Jurkat, Clone E6-1 (cell line): ENCODE measurements around the gene STEAP3.

Experiments
- DNase-seq: peaks from one replicate; pipeline ENCODE4 v3.0.0-alpha.2; 2011; ENCODE audit warnings: low read depth, low spot score
- H3K4me3 ChIP-seq: 2 replicates; pipeline ENCODE4 v1.5.1; 2011; ENCODE audit warnings: mild to moderate bottlenecking, low read length, control low read depth, moderate library complexity

STEAP3 gene

DNA sequence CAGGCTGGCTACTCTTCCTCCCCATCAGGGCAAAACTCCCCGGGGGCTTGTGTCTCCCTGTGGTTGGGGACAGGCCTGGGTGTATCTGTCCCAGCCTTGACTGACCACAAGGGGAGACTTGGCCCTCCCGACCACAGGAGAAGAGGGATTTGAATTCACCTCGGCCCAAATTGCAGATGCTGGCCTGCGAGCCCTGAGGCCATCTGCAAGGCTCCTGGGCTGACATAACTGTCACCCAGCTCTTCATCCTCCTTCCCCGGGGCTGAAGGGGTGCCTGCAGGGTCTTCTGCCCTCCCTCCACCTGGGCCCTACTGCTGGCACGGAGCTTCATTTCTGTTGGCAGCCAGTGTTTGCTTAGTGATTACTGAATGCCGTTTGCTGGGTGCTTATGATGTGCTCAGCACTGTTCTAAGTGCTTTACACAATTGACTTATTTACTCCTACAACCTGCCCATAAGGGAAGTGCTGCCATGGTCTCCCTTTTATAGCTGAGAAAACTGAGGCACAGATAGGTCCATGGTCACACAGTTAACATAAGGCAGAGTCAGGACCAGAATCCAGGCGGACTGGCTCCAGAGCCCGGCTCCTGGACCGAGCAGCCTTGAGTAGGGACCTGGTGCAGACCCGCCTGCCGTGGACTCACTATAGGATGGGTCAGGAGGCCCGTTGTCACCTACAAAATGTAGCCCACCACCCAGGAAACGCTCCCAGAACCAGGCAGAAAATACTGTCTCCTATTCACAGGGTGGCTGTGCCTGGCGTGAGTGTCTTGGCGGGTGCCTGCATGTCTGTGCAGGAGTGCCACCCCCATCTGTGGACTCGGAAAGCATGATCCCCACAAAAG, 18.9 kb downstream of the STEAP3 start:
- no peak overlapping the region for H3K4me3 ChIP-seq
- no peak for DNase-seq

- no peak for DNase-seq
- no peak overlapping the region for H3K4me3 ChIP-seq
Observed at GRCh38 chr2:119243621-119244020, 20.0 kb downstream of the STEAP3 start.

DNA sequence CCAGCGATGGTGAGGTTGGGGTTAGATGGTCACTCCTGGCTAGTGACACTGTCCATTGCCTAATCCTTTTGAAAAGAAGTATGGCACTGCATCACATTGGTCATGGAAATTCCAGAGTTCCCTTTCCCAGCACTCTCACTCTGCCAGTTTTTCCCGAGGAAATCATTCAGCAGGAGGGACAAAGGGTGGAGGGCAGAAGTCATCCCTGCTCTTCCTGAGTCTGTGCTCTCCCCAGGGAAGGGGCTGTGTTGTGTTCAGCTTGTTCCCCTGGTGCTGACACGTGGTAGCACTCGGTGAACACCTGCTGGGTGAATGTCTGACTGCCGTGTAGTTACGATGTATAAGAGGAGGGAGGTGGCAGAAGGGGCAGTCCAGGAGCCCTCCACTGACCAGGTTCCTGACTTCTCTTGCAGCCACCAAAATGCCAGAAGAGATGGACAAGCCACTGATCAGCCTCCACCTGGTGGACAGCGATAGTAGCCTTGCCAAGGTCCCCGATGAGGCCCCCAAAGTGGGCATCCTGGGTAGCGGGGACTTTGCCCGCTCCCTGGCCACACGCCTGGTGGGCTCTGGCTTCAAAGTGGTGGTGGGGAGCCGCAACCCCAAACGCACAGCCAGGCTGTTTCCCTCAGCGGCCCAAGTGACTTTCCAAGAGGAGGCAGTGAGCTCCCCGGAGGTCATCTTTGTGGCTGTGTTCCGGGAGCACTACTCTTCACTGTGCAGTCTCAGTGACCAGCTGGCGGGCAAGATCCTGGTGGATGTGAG, 21.6 kb downstream of the STEAP3 start:
- DNase-seq, result no peak

DNA sequence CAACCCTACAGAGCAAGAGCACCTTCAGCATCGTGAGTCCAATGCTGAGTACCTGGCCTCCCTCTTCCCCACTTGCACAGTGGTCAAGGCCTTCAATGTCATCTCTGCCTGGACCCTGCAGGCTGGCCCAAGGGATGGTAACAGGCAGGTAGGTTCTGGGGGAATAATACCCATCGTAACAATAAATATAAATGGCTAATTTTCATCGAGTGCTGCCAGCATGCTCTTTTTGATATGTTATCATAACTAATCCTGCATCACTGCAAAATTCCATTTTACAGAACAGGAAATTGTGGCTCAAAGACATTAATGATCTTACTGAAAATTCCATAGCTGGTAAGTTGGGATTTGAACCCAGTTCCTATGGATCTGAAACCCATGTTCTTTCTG, 22.2 kb downstream of the STEAP3 start:
- no peak overlapping the region for H3K4me3 ChIP-seq
- no peak for DNase-seq

More for the DNA sequence above, 21.6 kb downstream of the STEAP3 start:
- no peak overlapping the region for H3K4me3 ChIP-seq

DNA sequence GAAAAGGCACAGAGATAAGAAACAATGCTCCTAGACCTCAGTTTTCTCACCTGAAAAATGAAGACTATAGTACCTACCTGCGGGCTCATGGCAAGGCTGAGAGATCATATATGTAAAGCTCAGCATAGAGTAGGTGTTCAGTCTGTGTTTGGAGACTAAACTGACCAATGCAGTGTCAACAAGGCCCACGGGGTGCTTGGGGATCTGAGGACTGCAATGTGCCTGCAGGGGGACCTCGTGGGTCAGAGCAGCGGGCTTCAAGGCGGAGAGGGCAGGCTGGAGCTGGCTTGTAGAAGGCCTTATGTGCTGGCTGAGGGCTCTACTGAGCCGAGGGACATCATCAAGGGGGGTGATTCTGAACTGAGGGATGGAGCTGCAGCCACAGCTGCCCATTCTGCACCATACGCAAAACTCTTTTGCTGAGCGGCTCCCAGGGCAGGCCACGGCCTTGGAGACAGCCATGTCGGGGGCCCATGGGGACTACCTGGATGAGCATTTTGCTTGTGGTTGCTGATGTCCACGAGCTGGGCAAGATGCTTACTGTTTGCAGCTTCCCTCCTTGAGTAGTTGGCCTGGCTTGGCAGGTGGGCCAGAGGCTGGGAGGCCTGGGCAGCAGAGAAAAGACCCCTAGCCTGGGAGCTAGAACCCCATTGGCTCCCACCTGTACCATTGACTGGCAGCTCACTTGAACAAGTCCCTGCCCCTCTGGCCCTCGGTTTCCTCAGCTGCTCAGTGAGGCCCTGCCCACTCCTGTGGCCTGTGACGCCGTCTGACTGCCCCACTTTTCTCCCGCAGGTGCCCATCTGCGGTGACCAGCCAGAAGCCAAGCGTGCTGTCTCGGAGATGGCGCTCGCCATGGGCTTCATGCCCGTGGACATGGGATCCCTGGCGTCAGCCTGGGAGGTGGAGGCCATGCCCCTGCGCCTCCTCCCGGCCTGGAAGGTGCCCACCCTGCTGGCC, 23.5 kb downstream of the STEAP3 start:
- H3K4me3 ChIP-seq, result no peak overlapping the region
- no peak for DNase-seq

DNA sequence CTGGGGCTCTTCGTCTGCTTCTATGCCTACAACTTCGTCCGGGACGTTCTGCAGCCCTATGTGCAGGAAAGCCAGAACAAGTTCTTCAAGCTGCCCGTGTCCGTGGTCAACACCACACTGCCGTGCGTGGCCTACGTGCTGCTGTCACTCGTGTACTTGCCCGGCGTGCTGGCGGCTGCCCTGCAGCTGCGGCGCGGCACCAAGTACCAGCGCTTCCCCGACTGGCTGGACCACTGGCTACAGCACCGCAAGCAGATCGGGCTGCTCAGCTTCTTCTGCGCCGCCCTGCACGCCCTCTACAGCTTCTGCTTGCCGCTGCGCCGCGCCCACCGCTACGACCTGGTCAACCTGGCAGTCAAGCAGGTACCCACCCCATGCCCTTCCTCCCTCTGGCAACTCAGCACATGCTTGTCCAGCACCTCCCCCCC, 24.2 kb downstream of the STEAP3 start:
- no peak overlapping the region for H3K4me3 ChIP-seq
- DNase-seq, result no peak

DNA sequence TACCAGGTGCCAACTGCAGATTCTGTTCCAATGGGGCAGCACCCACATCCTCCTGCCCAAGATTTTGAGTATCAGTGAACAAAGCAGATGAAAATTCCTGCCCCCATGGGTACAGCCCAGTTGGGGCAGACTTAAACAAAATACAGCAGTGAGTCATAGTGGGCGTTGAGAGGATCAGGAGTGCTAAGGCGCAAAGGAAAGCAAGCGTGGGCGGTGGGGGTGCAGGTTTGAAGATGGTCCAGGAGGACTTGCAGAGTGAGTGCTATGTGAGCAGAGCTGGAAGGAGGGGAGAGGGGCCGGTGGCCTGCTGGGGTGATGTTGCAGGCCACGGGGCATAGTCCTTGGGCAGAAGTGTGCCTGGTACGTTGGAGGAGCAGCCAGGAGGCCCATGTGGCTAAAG, 24.7 kb downstream of the STEAP3 start:
- H3K4me3 ChIP-seq, result no peak overlapping the region
- DNase-seq, result no peak

DNA sequence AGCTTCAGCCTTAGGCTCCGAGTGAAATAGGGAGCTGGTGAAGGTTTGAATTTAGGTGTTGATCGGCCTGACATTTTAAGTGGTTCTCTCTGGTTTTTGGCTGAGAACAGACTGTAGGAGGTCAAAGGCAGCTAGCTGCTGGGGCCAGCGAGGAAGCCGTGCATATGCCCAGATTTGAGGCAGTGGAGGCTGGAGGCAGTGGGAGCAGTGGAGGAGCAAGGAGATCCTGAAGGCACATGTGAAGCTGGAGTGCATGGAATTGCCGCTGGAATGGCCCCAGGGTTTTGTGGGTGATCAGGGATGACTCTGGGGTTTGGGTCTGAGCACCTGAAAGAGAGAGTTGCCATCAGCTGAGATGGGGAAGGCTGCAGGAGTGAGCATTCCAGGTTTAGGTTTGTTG, 25.1 kb downstream of the STEAP3 start:
- DNase-seq, result no peak
- H3K4me3 ChIP-seq, result no peak overlapping the region

- H3K4me3 ChIP-seq, result no peak overlapping the region
- no peak for DNase-seq
Observed at GRCh38 chr2:119249311-119249710, 25.7 kb downstream of the STEAP3 start.

DNA sequence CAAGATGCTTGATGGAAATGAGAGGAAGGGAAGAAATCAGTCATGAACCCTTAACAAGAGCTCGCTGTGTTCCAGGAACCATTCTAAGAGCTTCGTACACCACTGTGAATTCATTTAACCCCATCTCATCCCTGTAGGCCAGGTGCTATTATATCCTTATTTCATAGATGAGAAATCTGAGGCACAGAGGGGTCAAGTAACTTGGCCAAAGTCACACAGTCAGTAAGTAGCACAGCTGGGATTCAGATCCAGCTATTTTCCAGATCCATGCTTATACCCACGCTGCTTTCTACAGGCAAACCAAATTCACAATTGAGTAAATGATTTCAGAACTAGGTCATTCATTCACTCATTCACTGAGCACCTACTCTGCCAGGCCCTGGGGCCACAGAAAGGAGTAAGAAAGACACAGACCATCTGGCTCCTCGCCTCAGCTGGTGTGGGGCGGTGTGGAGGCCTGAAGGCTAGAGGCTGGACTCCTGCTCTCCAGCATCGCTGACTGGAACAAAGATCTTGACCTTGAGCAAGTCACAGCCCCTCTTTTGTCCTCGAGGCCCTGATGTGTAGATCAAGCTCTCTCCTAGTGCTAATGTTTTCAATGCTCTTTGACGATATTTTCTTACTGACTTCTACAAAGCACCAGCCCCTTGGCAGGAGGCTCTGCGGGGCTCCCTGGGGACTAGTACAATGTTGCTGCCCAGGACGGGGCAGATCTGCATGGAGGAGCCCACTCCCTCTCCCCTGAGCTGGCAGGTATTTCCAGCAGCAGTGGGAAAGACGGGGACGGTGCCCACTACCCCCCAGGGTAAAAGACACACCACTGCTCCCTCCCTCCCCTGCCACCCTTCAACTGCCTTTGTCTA, 26.5 kb downstream of the STEAP3 start:
- no peak overlapping the region for H3K4me3 ChIP-seq
- DNase-seq, result no peak

DNA sequence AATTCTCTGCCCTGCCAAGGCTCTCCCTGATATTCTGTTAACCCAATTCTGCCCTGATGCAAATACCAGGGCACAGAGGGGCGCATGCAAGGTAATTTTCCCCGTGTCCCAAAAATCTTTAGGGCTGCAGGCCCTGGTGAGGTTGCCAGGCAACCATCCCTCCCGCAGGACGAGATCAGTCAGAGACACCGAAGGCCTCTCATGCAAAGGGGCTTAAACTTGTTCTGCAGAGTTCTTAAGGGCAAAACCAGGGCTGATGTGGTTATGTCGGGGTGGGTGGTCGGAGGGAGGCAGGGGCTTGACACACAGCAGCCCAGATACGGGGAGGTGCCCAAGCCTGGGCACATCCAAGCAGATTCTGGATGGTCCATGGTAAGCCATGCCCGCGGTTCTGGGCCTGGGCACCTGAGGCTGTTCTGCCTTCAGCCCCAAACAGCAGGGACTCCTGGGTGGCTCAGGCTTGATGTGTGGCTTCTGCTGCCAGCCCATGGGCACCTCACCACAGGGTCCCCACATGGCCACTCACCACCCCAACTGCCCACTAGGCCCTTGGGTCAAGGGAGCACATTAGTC, 27.2 kb downstream of the STEAP3 start:
- H3K4me3 ChIP-seq, result no peak overlapping the region
- no peak for DNase-seq

DNA sequence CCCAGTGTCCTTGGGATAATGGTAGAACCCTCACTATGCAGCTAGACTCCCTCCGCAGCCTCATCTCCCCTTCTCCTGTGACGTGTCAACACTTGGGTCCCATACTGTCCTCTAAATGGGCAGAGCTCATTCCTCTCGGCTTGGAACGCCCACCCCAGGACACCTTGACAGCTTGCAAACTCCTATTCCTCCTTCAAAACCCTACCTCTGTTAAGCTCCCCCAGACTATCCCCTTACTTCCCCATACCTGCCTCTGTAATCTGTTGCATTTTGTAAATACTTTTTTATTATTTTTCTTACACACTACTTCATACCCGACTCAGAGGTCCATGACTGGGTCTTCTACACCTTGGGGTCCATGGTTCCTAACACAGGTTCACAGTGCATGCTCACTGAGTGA, 28.0 kb downstream of the STEAP3 start:
- no peak for DNase-seq
- H3K4me3 ChIP-seq, result no peak overlapping the region

DNA sequence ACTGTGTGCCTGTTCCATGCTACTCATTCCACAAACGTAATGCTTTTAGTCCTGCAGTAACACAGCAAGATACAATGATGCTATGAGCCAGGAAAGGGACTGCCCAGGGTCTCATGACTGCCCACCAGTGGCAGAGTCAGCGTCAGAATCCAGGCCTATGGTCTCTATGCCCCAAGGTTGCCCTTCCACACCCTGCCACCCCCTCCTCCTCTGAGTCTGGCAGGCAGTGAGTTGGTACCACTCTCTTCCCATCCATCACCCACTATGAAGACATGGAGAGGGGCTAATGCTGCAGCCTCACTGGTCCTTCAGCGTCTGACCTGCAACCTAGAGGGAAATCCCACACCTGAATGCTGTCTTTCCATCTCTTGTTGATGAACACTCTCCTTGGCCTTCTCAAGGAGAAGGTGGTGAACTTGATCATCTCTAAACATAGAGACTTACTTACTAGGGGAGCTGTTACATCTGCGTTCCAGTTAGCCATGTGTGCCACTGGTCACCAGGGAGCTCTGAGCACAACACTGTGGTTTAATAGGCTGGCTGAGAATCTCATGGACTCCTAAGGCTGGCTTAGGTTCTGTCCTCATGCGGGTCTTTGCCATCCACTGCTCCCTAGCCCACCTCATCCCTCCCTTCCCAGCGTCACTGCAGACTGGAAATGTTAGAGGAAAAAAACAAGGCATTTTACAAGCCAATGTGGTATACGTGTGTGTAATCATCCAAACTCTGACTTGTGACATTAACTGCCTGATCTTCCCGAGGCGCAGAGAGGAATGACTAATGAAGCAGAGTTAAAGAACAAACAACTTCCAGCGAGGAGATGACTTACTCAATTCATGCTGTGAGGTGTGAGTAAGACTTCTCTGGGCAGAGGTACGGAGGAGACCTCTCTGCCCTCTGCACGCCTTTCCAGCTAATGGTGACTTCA, 28.8 kb downstream of the STEAP3 start:
- DNase-seq, result no peak
- no peak overlapping the region for H3K4me3 ChIP-seq

DNA sequence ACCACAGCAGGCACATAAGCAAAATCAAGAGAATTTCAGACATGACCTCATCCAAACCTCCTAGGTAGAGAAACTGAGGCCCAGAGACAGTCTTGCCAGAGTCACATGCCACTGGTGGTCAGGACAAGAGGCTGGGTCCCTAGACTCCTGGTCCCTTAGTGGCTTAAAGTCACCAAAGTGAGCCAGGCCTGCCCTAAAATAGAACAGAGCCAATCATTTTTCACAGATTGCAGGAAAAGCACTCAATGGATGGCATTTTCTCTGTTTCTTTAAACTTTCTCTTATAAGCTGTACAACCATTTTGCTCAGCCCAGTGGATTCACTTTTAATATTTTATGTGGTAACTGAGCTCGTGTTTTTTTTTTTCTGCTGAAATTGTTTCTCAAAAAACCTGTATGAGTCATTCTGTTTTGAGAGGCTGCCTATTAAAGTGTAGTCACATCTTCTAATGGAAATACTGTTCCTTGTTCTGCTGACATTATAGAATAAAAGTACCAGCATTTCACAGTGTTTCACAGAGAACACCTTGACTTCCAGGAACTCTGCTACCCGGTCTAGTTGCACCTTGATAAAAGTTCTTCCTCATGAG, 29.6 kb downstream of the STEAP3 start:
- no peak overlapping the region for H3K4me3 ChIP-seq

GRCh38 chr2:119253760-119254600, 30.3 kb downstream of the STEAP3 start:
- DNase-seq, result no peak
- H3K4me3 ChIP-seq, result no peak overlapping the region

More for the DNA sequence above, 29.6 kb downstream of the STEAP3 start:
- no peak for DNase-seq

- DNase-seq, result no peak
- H3K4me3 ChIP-seq, result no peak overlapping the region
Observed at GRCh38 chr2:119254601-119255080, 31.0 kb downstream of the STEAP3 start.
